ENCODE measurements around the gene HOTAIR. TPM values are rescaled to one million over a fixed set of nuclear protein-coding genes. Genes with fewer than 3 reads are reported as not detected.

Gene HOTAIR
- total RNA-seq, 4 donors from 2014 or later, result 0.31 TPM; not detected in 3

GRCh38 chr12:53968214-53969127, 6.3 kb downstream of the HOTAIR start:
- TF ChIP-seq POLR2A (IDR thresholded peaks at IDR 0.05) (no peak), EP300 (IDR thresholded peaks at IDR 0.05) (no peak), CTCF (IDR thresholded peaks at IDR 0.05) (no peak), POLR2AphosphoS5 (IDR thresholded peaks at IDR 0.05) (no peak)
- Histone ChIP-seq H3K4me3 (no peak overlapping the region), H3K27ac (no peak overlapping the region), H3K27me3 (peaks cover 100% of the 10 kb centered on the region), H3K4me1 (peaks cover 0 to 25% (median 8%) of the 10 kb centered on the region in 3 donors), H3K36me3 (no peaks in the 10 kb centered on the region), H3K9me3 (no peaks in the 10 kb centered on the region)
- ATAC-seq, result no peak
- WGBS, 2 donors (ENCODE audit: low coverage in 1 of 2), result 23 to 34% methylated on average over 10 to 16 of the region's 24 CpGs

DNA sequence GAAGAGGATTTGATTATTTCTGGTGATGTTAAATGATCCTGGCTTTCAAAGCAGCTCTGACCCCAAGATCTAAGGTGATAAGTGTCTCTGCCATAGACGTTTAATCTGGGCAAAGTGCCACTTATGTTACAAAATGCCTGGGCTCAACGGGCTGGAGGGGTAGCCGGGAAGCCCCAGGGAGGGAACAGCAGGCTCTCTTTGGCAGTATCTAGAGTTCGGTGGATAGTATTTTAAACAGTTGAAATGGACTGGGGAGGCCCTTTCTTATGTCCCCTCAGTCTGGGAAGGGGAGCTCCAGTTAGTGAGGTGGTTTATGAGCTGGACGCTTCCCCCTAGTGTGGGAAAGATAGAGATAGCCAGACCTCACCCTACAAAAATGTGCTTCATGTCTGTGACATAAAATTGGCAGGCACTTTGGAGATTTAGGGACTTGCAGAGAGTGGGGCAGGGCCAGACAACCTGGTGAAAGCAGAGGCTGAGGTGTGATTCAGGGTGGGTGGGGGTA, 7.3 kb downstream of the HOTAIR start:
- Histone ChIP-seq H3K27me3 (peaks cover 100% of the 10 kb centered on the region), H3K27ac (no peak overlapping the region), H3K4me1 (peaks cover 0 to 25% (median 5%) of the 10 kb centered on the region in 3 donors), H3K4me3 (no peak overlapping the region), H3K9me3 (no peaks in the 10 kb centered on the region), H3K36me3 (no peaks in the 10 kb centered on the region)
- no peak for ATAC-seq
- TF ChIP-seq POLR2AphosphoS5 (IDR thresholded peaks at IDR 0.05), result no peak
- TF ChIP-seq EP300 (IDR thresholded peaks at IDR 0.05), result no peak
- TF ChIP-seq CTCF (IDR thresholded peaks at IDR 0.05), result no peak
- no peak for TF ChIP-seq POLR2A (IDR thresholded peaks at IDR 0.05)
- WGBS, 2 donors (ENCODE audit: low coverage in 1 of 2), result 23 to 50% methylated on average over 1 to 5 of the region's 5 CpGs

- Histone ChIP-seq H3K27me3 (peaks cover 100% of the 10 kb centered on the region), H3K4me1 (peaks cover 0 to 26% (median 5%) of the 10 kb centered on the region in 3 donors), H3K4me3 (no peak overlapping the region), H3K9me3 (no peaks in the 10 kb centered on the region), H3K36me3 (no peaks in the 10 kb centered on the region), H3K27ac (no peak overlapping the region)
- ATAC-seq, result no peak
- WGBS, 2 donors (ENCODE audit: low coverage in 1 of 2), result 12 to 20% methylated on average over 13 to 14 of the region's 36 CpGs
- no peak for TF ChIP-seq CTCF (IDR thresholded peaks at IDR 0.05)
- TF ChIP-seq POLR2A (IDR thresholded peaks at IDR 0.05), result no peak
- no peak for TF ChIP-seq EP300 (IDR thresholded peaks at IDR 0.05)
Measured at GRCh38 chr12:53966385-53967133, 8.2 kb downstream of the HOTAIR start.

- no peak overlapping the region for H3K4me3 ChIP-seq
- H3K9me3 ChIP-seq, result no peaks in the 10 kb centered on the region
- H3K27me3 ChIP-seq, result peaks cover 100% of the 10 kb centered on the region
- H3K27ac ChIP-seq, result no peak overlapping the region
- peaks cover 0 to 32% (median 8%) of the 10 kb centered on the region in 3 donors for H3K4me1 ChIP-seq
- TF ChIP-seq EP300 (IDR thresholded peaks at IDR 0.05) (no peak), POLR2AphosphoS5 (IDR thresholded peaks at IDR 0.05) (no peak), CTCF (IDR thresholded peaks at IDR 0.05) (no peak), POLR2A (IDR thresholded peaks at IDR 0.05) (no peak)
- 0 to 6% methylated on average over 1 to 14 of the region's 15 CpGs for WGBS, 2 donors (ENCODE audit: low coverage in 1 of 2)
- no peaks in the 10 kb centered on the region for H3K36me3 ChIP-seq
- ATAC-seq, result no peak
Measured at GRCh38 chr12:53966085-53966384, 8.7 kb downstream of the HOTAIR start.
